GM23338 (cell line): ENCODE measurements around the gene ICAM5. TPM values are rescaled to one million over a fixed set of nuclear protein-coding genes. Genes with fewer than 3 reads are reported as not detected.

Experiments
- CREB1 ChIP-seq: fragments of 250-450 bp; sonication (Bioruptor Pico); IDR thresholded peaks from 2 replicates; pipeline ENCODE4 v1.5.0; 2020; ENCODE audit warnings: low read depth, mild to moderate bottlenecking, moderate library complexity
- EZH2 ChIP-seq: fragments of 200-600 bp; sonication (generic); IDR thresholded peaks from one replicate; pipeline ENCODE4 v1.8.0; 2017; ENCODE audit warnings: antibody characterized with exemption, mild to moderate bottlenecking, low read depth; ENCODE audit not compliant: unreplicated experiment
- EZH2phosphoT487 ChIP-seq: fragments of 200-600 bp; sonication (generic); IDR thresholded peaks from one replicate; pipeline ENCODE4 v1.8.1; 2018; ENCODE audit warnings: antibody characterized with exemption; ENCODE audit not compliant: unreplicated experiment
- POLR2AphosphoS5 ChIP-seq: IDR thresholded peaks from 2 replicates; pipeline ENCODE4 v1.6.1; 2016; ENCODE audit warnings: antibody characterized with exemption, low read depth
- REST ChIP-seq: IDR thresholded peaks from one replicate; pipeline ENCODE4 v1.6.1; 2018; ENCODE audit warnings: antibody characterized with exemption; ENCODE audit not compliant: unreplicated experiment
- STAT1 ChIP-seq: IDR thresholded peaks from one replicate; pipeline ENCODE4 v1.6.1; 2016; ENCODE audit warnings: antibody characterized with exemption; ENCODE audit not compliant: unreplicated experiment
- ZNF331 ChIP-seq: fragments of 250-450 bp; sonication (Bioruptor Pico); IDR thresholded peaks from 2 replicates; pipeline ENCODE4 v1.5.0; 2020; ENCODE audit warnings: low read depth, mild to moderate bottlenecking, moderate library complexity
- ZNF462 ChIP-seq: fragments of 250-450 bp; sonication (Bioruptor Pico); IDR thresholded peaks from 2 replicates; pipeline ENCODE4 v1.5.0; 2020; ENCODE audit warnings: mild to moderate bottlenecking, moderate library complexity
- polyA plus RNA-seq: library from polyadenylated mRNA; unstranded; fragments of >200 nt; fragmentation: Nextera tagmentation; extraction: Ambion mirVana; gene quantifications from 2 replicates; pipeline ENCODE4 v1.2.1, GENCODE V29; 2016
- total RNA-seq: library from RNA; depleted of rRNA; stranded (reverse); fragments of >200 nt; shearing (Covaris generic); gene quantifications from 2 replicates; pipeline ENCODE4 v1.2.3, GENCODE V29; 2014

Gene ICAM5
- total and polyA plus RNA-seq, 2 experiments from 2014 or later, result 0.47 to 4.6 TPM

- TF ChIP-seq ZNF462 (CRISPR knock-in tag) (no peak), ZNF331 (CRISPR knock-in tag) (no peak), CREB1 (no peak), STAT1 (no peak), EZH2phosphoT487 (no peak), POLR2AphosphoS5 (no peak), REST (no peak), EZH2 (no peak)
Observed at GRCh38 chr19:10246511-10246910, 43.2 kb upstream of the ICAM5 start (continued).
